NCI-H226 (cell line): Measurements from ENCODE around the gene ASB6.
"Not testable (repeated sequence)": the region's sequence is repeated elsewhere in the genome, so short reads cannot be mapped to it uniquely, and the experiment has no call there.

Experiments used
- DNase-seq: peaks from one replicate; pipeline ENCODE4 v3.0.0-alpha.2; 2015

ASB6 gene

GRCh38 chr9:129640871-129641749 is 841 bp downstream of the ASB6 start:
- DNase-seq, result no peak

DNA sequence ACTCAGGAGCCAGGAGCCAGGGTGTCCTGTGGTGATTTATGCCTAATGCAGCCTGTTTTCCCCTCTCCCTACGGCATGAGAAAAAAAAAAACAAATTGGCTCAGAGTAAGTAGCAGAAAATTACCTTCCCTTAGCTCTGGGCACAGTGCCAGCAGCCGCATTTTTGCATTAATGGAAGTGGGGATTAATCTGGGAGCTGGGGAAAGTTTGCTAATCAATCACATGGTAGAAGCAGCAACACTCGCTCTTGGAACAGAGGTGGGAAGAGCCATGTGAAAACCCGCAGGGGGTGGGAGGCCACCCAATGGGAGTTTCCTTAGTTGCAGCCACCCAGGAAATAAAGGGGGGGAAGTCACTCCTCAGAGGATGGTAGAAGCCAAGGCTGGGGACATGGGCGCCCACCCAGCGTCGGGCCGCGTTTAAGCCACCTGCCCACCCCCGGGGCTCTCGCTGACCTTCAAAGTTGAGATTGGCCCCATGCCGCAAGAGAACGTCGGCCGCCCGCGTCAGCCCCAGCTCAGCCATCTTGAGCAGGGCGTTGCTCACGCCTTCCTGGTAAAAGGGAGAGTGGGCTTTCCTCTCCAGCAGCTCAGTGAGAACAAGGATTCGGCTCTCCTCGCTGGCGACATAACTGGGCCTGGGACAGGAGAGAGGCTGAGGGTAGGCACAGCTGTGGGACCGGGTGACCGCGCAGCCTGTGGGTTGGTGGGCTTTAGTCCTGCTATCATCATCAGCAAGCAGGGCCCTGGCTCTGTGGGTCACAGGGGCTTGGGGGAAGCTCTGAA is 1.7 kb downstream of the ASB6 start:
- no peak for DNase-seq

DNA sequence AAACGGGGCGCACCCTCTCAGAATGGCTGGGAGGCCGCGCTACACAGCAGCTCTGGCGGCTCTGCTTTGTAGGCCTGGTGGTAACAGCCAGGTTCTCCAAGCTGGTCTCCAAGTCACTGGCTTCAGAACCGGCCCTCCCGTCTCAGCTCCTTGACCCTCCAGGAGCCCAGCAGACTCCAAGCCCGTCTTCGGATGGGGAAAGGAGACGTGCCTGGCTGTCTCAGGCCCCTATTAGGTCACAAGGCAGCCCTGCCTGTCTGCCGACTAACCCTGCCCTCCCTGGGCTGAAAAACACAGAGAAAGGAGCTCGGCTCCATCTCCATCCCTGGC is 2.2 kb downstream of the ASB6 start:
- DNase-seq, result no peak

- DNase-seq, result no peak
These were observed 2.8 kb downstream of the ASB6 start for GRCh38 chr9:129639034-129639630.

GRCh38 chr9:129637673-129638439 is 4.1 kb downstream of the ASB6 start:
- DNase-seq, result no peak

- DNase-seq, result no peak
These were observed 4.8 kb downstream of the ASB6 start for GRCh38 chr9:129637102-129637501.

- DNase-seq, result not testable (repeated sequence)
These were observed 5.6 kb downstream of the ASB6 start for GRCh38 chr9:129636343-129636742.

GRCh38 chr9:129635099-129636065 is 6.6 kb downstream of the ASB6 start:
- no peak for DNase-seq

GRCh38 chr9:129633848-129634247 is 8.1 kb downstream of the ASB6 start:
- no peak for DNase-seq

DNA sequence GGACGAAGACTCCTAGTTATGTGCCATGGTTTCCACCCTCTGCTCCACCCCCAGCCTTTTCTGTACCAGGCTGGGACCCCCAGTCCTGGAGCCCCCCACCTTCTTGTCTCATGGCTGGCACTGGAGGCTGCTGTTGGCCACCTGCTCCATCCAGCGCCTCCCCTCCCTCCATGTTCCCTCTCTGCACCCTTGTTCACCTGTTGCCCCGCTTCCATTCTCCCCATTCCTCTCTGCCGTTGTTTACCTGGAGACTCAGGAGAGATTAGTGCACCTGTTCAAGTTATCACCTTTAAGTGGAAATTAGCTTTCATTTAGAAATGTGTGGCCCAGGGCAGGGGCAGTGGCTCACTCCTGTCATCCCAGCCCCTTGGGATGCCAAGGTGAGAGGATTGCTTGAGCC is 8.7 kb downstream of the ASB6 start:
- no peak for DNase-seq

- DNase-seq, result no peak
These were observed 9.5 kb downstream of the ASB6 start for GRCh38 chr9:129632460-129632859.

DNA sequence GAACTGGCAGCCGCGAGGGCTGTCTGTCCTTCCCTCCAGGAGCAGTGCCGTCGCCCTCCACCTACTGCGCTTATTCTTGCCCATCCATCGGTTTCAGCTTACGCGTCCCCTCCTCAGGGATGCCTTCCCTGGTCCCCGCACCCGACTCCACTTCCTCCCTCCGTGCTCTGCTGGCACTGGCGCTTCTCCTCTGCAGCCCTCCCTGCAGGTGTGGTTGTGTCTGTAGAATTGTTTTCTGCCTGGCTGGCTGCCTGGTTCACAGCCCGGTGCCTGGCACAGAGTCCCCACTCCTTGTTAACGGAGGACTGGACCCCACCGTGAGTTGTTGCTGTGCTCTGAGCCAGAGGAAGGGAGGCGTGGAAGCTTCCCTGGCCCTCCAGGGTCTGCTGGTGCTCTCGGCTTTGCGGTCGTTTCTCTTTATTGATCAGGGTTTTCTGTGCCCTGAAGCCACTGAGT is 10.2 kb downstream of the ASB6 start:
- no peak for DNase-seq

DNA sequence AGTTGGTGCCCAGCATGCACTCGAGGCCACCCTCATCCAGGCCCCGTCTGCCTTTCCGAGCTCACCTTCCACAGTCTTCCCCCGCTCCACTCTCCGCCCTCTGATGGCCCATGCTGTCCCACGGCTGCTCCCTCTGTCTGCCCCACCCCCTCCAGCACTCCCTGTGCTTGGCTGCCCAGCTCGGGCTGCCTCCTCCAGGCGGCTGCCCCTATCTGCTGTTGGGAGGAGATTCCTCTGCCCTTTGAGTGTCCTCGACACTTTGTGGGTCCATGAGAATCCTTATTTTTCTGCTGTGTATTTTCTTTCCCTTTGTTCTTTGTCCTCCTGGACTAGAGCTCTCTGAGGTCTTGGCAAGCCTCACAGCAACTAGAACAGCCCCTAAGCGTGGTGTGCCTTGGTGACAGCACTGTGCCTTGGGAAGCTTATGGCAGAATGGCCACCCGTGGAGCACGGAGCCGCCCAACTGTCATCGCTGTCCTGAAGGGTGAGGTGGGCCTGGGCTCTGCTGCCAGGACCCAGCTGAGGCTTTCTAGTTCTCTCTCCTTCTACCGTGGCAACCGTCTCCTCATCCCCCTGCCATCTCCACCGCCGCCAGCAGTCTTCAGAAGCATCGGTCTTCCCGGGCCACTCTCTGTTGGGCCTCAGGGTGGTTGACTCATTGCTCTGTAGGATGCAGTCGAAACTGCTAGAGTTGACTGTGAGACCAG is 10.8 kb downstream of the ASB6 start:
- DNase-seq, result no peak

GRCh38 chr9:129629251-129629820 is 12.6 kb downstream of the ASB6 start:
- DNase-seq, result no peak

GRCh38 chr9:129628709-129629108 is 13.2 kb downstream of the ASB6 start:
- no peak for DNase-seq

GRCh38 chr9:129627556-129628440 is 14.2 kb downstream of the ASB6 start:
- no peak for DNase-seq

GRCh38 chr9:129626625-129627284 is 15.2 kb downstream of the ASB6 start:
- DNase-seq, result peak; percentile 89

DNA sequence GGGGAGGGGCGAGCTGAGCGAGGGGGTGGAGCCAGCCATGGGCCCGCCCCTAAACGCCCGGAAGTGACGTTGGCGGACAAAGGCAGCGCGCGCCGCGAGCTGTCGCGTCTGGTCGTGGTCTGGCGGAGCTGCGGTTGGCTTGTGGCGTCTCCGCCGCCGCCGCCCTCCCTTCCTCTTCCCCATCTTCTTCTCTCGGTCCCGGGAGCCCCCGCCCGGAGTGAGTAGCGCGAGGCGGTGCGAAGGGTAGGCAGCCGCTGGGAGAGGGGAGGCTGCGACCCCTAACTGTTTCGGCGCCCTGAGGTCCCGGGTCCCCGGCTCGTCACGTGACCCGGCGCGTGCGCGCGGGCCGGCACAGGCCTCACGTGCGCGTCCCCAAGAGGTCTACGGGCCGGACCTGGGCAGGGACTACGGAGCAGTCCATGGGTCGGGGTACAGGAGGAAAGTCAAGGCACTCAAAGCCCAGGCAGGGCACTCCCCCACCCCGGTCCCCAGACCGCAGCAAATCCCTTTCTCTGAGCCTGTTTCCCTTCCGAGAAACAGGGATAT is 15.8 kb downstream of the ASB6 start, which contains the start of gene NTMT1:
Gene NTMT1 (plus strand): TSS at position 85 of the 546 bp plus-strand sequence. CDS start 6,541 bp downstream, outside the sequence.
- DNase-seq, result peak; percentile 58

DNA sequence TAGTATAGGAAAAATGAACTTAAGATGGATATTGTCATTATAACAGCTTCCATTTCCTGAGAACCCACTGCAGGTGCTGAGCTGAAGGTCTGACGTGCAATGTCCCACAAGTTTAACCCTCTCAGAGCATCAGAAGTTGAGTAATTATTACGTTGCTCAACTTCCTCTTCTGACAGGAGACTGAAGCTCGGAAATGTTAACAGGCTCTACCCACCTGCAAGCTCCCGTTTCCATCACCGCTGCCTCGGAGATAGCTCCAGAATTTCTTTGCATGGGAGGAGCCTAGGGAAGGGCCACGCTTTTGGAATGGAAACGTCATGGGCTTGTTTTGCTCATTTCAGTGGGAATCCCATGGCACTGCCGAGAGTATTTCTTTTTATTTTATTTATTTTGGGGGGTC is 17.0 kb downstream of the ASB6 start:
- DNase-seq, result peak; percentile 69
